MM.1S (cell line): Measurements from ENCODE around the gene CCDC146.
"Not testable (repeated sequence)": the region's sequence is repeated elsewhere in the genome, so short reads cannot be mapped to it uniquely, and the experiment has no call there.

Experiments
- CTCF ChIP-seq: fragments of 300-600 bp; sonication (generic); IDR thresholded peaks from 2 replicates; pipeline ENCODE4 v1.5.1; 2016; ENCODE audit warnings: antibody characterized with exemption, low read length, mixed read lengths
- EZH2 ChIP-seq: fragments of 300-600 bp; sonication (generic); optimal IDR thresholded peaks from 2 replicates; pipeline ENCODE3; 2017; ENCODE audit warnings: low read depth, mild to moderate bottlenecking, antibody characterized with exemption, low read length, mixed read lengths
- EZH2phosphoT487 ChIP-seq: fragments of 300-600 bp; sonication (generic); IDR thresholded peaks from 2 replicates; pipeline ENCODE4 v1.6.1; 2018; ENCODE audit warnings: antibody characterized with exemption, low read length

GRCh38 chr7:77154917-77155464 lies 32.6 kb downstream of the CCDC146 start:
- TF ChIP-seq CTCF, EZH2phosphoT487, EZH2: not testable (repeated sequence)
